ENCODE measurements around the gene MORN1.

DNA sequence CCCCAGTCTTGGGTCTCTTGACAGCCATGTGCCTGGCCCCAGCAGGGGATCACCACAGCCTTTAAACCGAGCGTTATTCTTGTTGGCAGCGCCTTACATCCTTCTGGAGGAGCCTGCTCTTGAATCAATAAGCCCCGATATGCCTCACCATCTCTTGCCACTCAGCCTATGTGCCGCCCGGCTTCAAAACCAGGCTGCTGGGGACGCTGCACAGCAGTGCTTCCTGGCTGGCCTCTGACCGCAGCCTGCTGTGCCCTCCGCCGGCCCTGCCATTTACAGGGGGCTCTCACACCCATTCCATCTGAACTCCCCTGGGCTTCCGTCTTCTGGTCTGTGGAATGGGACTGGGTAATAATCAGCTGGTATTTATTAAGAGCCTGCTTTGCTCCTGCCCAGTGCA, 24.0 kb upstream of the MORN1 start:
- no peak for TF ChIP-seq POLR2AphosphoS5 (IDR thresholded peaks at IDR 0.05; ENCODE audit: low read length)
- TF ChIP-seq ATF7 (IDR thresholded peaks at IDR 0.05; ENCODE audit: low read depth), result no peak
- no peak for TF ChIP-seq RB1 (IDR thresholded peaks at IDR 0.05; ENCODE audit: borderline replicate concordance)
- no peak for TF ChIP-seq EZH2 (IDR thresholded peaks at IDR 0.05; ENCODE audit: borderline replicate concordance, control insufficient read depth, low read depth, low read length)
- TF ChIP-seq, protein P1, sequence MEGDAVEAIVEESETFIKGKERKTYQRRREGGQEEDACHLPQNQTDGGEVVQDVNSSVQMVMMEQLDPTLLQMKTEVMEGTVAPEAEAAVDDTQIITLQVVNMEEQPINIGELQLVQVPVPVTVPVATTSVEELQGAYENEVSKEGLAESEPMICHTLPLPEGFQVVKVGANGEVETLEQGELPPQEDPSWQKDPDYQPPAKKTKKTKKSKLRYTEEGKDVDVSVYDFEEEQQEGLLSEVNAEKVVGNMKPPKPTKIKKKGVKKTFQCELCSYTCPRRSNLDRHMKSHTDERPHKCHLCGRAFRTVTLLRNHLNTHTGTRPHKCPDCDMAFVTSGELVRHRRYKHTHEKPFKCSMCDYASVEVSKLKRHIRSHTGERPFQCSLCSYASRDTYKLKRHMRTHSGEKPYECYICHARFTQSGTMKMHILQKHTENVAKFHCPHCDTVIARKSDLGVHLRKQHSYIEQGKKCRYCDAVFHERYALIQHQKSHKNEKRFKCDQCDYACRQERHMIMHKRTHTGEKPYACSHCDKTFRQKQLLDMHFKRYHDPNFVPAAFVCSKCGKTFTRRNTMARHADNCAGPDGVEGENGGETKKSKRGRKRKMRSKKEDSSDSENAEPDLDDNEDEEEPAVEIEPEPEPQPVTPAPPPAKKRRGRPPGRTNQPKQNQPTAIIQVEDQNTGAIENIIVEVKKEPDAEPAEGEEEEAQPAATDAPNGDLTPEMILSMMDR (IDR thresholded peaks at IDR 0.05 in 2 of 3, conservative IDR thresholded peaks at IDR 0.05 in 1 of 3; ENCODE audit: control insufficient read depth in 2 of 3, extremely low read depth in 1 of 3, insufficient read depth in 1 of 3, low read depth in 3 of 3, low read length in 3 of 3), result no peak
- no peak for TF ChIP-seq MYC (IDR thresholded peaks at IDR 0.05; ENCODE audit: insufficient read depth, insufficient read length, insufficient replicate concordance, low read length, severe bottlenecking)
- no peak for TF ChIP-seq ZSCAN29 (IDR thresholded peaks at IDR 0.05)
- no peak for TF ChIP-seq PML (IDR thresholded peaks at IDR 0.05; ENCODE audit: low read length)
- TF ChIP-seq EP300 (IDR thresholded peaks at IDR 0.05; ENCODE audit: borderline replicate concordance in 1 of 2, control insufficient read depth in 1 of 2, low read depth in 2 of 2, low read length in 2 of 2), result no peak
- no peak for TF ChIP-seq JUND (IDR thresholded peaks at IDR 0.05; ENCODE audit: low read depth, low read length)
- TF ChIP-seq, protein P2, sequence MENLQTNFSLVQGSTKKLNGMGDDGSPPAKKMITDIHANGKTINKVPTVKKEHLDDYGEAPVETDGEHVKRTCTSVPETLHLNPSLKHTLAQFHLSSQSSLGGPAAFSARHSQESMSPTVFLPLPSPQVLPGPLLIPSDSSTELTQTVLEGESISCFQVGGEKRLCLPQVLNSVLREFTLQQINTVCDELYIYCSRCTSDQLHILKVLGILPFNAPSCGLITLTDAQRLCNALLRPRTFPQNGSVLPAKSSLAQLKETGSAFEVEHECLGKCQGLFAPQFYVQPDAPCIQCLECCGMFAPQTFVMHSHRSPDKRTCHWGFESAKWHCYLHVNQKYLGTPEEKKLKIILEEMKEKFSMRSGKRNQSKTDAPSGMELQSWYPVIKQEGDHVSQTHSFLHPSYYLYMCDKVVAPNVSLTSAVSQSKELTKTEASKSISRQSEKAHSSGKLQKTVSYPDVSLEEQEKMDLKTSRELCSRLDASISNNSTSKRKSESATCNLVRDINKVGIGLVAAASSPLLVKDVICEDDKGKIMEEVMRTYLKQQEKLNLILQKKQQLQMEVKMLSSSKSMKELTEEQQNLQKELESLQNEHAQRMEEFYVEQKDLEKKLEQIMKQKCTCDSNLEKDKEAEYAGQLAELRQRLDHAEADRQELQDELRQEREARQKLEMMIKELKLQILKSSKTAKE (IDR thresholded peaks at IDR 0.05; ENCODE audit: low read depth, poor library complexity, severe bottlenecking), result no peak
- TF ChIP-seq CHD1 (IDR thresholded peaks at IDR 0.05; ENCODE audit: low read depth, low read length), result no peak
- TF ChIP-seq TAF1 (IDR thresholded peaks at IDR 0.05; ENCODE audit: borderline replicate concordance, low read depth, low read length), result no peak

Measured in GM12878 (cell line).